Astrocyte of the cerebellum (primary cell): ENCODE measurements around the gene FSD2.
"Not testable (repeated sequence)": the region's sequence is repeated elsewhere in the genome, so short reads cannot be mapped to it uniquely, and the experiment has no call there.

Experiments
- DNase-seq: peaks from one replicate; pipeline ENCODE4 v3.0.0-alpha.2; 2011; ENCODE audit warnings: low read depth
- H3K4me3 ChIP-seq: 2 replicates; pipeline ENCODE4 v1.5.1; 2011; ENCODE audit warnings: mild to moderate bottlenecking, low read depth, low read length, moderate library complexity
- in situ Hi-C: cut with HindIII; loops from 2 replicates; pipeline ENCODE4 v1.10.0; 2017; ENCODE audit warnings: low sequenced_read_pairs
- TF ChIP-seq, protein P1 (sequence below): IDR thresholded peaks from 2 replicates; pipeline ENCODE4 v1.5.1; 2012; ENCODE audit warnings: low read length, low read depth, moderate library complexity, mild to moderate bottlenecking; ENCODE audit errors: missing control alignments

FSD2 gene

DNA sequence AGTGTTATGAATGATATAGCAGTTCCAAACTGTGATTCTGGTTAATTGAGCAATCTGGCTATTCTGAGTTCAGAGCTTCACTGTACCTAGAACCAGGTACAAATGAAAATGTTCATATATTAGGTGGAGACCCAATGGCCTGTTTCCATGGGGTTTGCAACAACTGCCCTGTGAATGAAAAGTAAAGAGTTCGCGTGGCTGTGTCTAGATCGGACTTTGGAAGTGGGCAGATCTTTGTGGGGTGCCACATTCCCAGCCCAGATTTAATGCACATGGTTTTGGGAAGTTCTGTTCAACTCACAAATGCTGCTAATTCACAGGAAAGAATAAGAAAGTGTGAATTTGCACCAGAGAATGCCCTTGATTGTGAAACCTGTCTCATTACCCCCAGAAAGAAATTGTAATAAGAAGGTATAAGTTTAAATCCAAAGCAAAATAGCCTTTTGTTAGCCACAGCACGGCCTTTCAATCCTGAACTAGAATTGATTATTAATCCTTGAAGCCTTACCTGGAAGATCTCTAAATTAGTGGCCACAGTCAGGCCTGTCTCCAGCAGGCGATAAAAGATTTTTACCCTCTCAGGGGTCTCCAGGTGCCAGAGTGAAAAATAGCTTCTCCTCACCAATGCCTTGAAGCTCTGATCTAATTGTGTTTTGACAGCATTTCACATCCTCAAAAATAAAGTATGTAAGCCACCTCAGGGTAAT, 26.2 kb upstream of the FSD2 start:
- no peak overlapping the region for H3K4me3 ChIP-seq
- in situ Hi-C loops: no loop called here
- no peak for DNase-seq
- TF ChIP-seq, protein P1, sequence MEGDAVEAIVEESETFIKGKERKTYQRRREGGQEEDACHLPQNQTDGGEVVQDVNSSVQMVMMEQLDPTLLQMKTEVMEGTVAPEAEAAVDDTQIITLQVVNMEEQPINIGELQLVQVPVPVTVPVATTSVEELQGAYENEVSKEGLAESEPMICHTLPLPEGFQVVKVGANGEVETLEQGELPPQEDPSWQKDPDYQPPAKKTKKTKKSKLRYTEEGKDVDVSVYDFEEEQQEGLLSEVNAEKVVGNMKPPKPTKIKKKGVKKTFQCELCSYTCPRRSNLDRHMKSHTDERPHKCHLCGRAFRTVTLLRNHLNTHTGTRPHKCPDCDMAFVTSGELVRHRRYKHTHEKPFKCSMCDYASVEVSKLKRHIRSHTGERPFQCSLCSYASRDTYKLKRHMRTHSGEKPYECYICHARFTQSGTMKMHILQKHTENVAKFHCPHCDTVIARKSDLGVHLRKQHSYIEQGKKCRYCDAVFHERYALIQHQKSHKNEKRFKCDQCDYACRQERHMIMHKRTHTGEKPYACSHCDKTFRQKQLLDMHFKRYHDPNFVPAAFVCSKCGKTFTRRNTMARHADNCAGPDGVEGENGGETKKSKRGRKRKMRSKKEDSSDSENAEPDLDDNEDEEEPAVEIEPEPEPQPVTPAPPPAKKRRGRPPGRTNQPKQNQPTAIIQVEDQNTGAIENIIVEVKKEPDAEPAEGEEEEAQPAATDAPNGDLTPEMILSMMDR: no peak

DNA sequence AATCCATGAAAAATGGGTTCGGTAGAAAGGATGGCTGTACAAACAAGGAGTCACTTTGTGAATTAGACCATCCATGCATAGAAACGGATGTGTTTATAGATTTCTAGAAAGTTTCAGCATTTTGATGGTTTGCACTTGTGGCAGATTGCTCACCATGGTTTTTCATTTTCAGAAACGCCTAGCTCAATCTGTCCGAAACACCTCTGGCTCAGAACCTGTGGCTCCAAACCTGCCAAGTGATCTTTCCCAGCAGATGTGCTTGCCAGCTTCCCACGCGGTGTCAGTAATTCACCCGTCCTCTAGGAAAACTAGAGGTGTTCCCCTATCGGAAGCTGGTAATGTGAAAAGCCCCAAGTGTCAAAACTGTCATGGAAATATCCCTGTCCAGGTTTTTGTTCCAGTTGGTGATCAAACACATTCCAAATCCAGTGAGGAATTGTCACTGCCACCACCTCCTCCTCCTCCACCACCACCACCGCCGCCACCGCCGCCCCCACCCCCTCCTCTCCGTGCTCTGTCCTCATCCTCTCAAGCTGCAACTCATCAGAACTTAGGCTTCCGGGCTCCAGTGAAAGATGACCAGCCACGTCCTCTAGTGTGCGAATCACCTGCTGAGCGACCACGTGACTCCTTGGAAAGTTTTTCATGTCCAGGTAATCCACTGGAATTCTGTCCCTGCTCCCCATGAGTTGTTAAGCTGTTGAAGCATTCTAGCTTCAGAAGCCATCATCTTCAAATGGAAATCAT, 24.7 kb upstream of the FSD2 start:
- TF ChIP-seq, protein P1: no peak
- no peak overlapping the region for H3K4me3 ChIP-seq
- in situ Hi-C loops: no loop called here
- no peak for DNase-seq

DNA sequence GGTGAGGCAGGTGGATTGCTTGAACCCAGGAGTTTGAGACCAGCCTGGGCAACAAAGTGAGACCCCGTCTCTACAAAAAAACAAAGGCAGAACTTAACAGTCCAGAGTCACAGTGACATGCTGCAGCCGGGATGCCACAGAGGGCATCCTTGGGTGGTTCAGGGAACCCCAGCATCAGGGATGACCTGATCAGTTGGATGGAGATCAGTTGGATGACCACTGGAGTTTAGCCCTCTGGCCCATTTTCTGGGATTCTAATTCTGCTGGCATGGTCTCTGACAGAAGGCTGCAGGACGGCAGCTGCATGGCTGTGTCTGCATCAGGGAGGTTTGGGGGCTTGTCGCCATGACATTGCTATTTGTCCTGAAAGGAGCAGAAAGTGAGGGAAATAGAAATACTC, 23.4 kb upstream of the FSD2 start:
- no peak for DNase-seq
- TF ChIP-seq, protein P1: no peak
- in situ Hi-C loops: no loop called here
- H3K4me3 ChIP-seq: no peak overlapping the region

DNA sequence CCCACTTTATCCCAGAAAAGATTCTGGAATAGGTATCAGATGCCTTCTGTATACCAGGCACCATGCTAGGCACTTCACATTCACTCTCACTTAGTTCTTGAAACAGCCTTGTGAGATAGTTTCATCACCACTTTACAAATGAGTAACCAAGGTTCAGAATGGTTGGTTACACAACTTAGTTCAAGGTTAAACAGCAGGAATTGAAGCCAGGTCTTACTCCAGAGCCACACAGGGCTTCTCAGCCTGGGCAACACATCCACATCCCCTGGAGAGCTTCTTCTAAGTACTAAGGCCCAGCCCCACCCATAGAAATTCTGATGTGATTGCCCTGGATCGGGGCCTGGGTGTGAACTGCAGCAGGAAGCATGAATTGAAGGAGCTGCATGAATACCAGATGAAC, 22.2 kb upstream of the FSD2 start:
- no peak for DNase-seq
- in situ Hi-C loops: no loop called here
- no peak overlapping the region for H3K4me3 ChIP-seq
- TF ChIP-seq, protein P1: no peak

DNA sequence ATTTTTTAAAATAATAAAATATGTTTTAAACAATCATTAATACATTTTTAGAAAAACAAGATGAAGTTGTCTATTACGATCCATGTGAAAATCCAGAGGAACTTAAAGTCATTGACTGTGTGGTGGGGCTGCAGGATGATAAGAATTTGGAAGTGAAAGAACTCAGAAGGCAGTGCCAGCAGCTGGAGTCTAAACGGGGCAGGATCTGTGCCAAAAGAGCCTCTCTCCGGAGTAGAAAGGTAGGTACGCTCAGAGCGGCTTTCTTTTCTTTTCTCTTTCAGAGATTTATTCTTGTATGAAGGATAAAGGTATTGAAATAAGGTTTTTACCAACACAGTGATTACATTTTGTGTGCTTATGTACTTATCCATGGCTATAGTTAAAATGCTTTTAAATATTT, 17.2 kb upstream of the FSD2 start:
- DNase-seq: no peak
- H3K4me3 ChIP-seq: no peak overlapping the region
- TF ChIP-seq, protein P1: no peak
- in situ Hi-C loops: no loop called here

DNA sequence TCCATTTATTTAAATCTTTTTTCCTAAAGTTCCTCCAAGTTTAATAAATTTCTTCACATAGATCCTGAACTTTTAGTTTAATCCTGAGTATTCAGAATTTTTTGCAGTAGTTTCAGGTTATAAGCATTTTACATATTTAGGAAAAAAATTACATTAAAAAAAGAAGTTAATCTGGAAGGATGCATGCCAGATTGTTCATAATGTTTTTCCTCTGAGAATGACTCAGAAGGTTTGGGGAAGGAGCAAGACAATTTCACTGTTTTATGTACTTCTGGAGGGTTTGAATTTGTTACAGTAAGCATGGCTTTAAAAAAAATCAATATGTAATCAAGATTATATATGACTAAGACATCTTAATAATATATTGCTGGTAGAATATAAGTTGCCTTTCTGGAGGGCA, 16.0 kb upstream of the FSD2 start:
- in situ Hi-C loops, H3K4me3 ChIP-seq, DNase-seq: not testable (repeated sequence)

DNA sequence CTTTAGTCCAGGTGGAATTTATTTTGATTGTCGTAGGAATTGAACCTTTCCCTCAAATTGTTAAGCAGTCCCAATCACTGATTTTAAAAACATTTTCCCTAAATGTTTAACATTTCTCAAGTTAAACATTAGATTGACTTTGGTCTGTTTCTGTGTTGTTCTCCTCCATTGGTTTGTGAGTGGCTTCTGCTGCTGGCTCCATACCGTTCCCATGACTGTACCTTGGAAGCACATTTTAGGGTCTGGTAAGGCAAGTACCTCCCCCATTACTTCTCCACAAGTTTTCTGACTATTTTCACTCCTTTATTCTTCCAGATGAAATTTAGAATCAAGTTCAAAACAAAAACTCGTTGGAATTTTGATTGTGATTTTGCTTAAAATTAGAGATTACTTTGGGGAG, 15.5 kb upstream of the FSD2 start:
- DNase-seq, H3K4me3 ChIP-seq, in situ Hi-C loops: not testable (repeated sequence)
